ENCODE measurements around the gene XIRP2. TPM values are rescaled to one million over a fixed set of nuclear protein-coding genes. Genes with fewer than 3 reads are reported as not detected.

XIRP2 gene, protein sequence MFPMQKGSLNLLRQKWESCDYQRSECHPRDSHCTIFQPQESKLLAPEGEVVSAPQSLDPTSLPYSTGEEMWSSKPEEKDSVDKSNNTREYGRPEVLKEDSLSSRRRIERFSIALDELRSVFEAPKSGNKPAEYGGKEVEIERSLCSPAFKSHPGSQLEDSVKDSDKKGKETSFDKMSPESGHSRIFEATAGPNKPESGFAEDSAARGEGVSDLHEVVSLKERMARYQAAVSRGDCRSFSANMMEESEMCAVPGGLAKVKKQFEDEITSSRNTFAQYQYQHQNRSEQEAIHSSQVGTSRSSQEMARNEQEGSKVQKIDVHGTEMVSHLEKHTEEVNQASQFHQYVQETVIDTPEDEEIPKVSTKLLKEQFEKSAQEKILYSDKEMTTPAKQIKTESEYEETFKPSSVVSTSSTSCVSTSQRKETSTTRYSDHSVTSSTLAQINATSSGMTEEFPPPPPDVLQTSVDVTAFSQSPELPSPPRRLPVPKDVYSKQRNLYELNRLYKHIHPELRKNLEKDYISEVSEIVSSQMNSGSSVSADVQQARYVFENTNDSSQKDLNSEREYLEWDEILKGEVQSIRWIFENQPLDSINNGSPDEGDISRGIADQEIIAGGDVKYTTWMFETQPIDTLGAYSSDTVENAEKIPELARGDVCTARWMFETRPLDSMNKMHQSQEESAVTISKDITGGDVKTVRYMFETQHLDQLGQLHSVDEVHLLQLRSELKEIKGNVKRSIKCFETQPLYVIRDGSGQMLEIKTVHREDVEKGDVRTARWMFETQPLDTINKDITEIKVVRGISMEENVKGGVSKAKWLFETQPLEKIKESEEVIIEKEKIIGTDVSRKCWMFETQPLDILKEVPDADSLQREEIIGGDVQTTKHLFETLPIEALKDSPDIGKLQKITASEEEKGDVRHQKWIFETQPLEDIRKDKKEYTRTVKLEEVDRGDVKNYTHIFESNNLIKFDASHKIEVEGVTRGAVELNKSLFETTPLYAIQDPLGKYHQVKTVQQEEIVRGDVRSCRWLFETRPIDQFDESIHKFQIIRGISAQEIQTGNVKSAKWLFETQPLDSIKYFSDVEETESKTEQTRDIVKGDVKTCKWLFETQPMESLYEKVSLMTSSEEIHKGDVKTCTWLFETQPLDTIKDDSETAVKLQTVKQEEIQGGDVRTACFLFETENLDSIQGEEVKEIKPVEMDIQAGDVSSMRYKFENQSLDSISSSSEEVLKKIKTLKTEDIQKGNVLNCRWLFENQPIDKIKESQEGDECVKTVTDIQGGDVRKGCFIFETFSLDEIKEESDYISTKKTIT (N-terminal part only)
- 0.29 TPM for polyA plus RNA-seq (2013, experiment 1 of 2; ENCODE audit: insufficient read length)
- 0.19 TPM for polyA plus RNA-seq (2013, experiment 2 of 2; ENCODE audit: insufficient read length)

- no peak for DNase-seq
These were observed at the start of gene XIRP2 for GRCh38 chr2:166888180-166888579. TSS of gene XIRP2 (plus strand) at chr2:166888480. CDS start at chr2:166903483, 15,003 bp downstream.

- DNase-seq, result no peak
These were observed 47.1 kb upstream of the XIRP2 start for GRCh38 chr2:166841152-166841551.

GRCh38 chr2:166841679-166842078, 46.6 kb upstream of the XIRP2 start:
- DNase-seq, result no peak

DNA sequence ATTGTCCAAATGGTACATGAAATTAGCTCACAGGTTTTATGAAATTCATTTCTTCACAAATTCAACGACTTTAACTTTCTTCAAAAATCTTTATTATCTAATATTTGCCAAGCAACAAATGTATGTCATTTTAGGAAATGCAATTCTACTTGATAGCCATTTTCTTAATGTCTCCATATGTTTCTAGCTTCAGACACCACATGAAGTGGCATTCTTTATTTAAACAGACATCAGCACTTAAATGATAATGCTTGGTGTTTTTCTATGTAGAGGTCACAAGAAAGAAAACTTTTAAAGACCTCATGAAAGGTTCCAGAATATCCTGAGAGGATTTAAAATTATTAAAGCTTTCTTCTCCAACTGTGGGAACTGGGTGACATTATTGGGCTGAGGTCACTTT, 44.2 kb upstream of the XIRP2 start:
- no peak for DNase-seq

- DNase-seq, result no peak
These were observed 25.7 kb upstream of the XIRP2 start for GRCh38 chr2:166862468-166863132.

- DNase-seq, result no peak
These were observed 20.3 kb upstream of the XIRP2 start for GRCh38 chr2:166867874-166868514.

DNA sequence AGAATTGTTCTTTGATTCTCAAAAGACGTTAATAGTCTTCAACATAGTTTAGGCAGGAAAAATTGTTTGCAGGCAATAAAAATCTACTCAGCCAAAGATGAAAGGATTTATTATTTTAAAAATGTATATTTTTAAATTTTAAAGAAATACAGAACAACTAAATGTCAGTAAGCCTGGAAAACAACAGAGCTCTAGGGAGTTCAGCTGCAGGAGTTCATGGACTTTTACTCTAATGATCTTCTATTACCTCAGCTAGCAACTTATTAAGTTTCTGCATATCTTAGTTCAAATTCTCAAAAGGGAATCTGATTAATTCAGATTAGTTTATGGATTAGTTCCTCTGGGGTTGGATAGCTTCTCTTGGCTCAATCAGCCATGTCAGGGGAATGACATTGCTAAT, 17.9 kb upstream of the XIRP2 start:
- no peak for DNase-seq

DNA sequence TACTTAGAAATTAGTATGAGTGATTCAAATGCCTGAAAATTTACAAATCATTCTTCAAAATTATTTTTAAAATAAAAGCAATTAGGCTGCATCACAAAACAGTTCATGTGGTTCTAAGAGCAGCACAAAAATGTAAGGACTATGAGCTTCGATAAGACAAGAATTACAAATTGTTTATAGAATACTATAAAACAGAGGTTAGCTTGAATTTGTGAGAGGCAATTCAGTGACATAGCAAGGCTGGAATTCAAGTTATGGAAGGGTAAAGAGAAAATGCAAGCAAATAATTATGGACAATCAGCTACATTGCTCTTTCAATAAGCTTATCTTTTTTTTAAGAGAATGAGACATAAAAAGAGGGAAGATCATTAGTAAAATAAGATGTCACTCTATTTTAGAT, 7.1 kb upstream of the XIRP2 start:
- peak; percentile 3 for DNase-seq

DNA sequence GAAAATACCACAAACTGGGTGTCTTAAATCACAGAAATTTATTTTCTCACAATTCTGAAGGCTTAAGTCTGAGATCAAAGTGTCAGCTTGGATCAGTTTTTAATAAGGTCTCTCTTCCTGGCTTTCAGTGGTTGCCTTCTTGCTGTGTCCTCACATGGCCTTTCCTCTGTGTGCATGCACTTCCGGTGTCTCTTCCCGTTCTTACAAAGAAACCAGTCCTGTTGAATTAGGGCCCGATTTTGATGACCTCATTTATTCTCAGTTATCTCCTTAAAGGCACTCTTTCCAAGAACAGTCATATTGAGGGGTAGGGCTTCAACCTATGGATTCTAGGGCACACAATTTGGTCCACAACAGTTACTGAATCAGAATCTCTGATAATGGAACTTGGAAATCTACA, 5.4 kb upstream of the XIRP2 start:
- peak; percentile 5 for DNase-seq

DNA sequence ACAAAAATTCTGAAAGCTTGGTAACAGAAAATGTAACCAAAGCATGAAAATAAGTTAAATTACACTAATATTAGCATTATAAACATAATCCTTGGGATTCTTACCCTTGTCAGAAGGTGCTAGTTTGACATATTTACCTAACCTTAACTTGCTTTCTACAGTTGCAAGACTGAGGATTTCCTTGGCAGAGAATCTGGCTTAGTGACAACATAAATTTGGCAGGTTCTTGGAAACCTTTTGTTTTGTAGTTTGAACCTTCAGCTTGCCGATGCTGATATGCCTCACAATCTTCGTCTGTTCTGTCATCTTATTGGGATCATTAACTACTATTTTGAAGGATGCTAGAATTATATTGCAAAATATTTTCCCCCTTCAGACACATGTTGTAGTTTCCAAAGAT, 3.4 kb downstream of the XIRP2 start:
- no peak for DNase-seq

DNA sequence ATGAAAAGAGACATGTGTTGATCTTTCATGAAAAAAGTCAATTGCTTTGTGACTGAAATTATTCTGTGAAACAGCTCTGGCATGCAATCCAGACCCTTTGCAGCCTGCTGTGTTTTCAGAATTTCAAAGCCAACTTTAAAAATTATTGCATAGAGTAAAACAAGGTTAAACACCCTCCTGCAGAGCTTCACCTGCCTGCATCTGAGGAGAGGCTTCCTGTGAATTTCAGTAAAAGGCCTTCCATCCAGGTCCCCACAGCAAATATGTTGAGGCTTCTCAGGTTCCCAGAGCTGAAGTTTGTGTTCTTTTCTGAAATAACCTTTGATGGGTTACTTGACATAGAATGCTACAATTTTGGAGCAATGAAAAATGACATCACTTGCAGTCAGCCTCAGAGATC, 4.1 kb downstream of the XIRP2 start:
- no peak for DNase-seq

DNA sequence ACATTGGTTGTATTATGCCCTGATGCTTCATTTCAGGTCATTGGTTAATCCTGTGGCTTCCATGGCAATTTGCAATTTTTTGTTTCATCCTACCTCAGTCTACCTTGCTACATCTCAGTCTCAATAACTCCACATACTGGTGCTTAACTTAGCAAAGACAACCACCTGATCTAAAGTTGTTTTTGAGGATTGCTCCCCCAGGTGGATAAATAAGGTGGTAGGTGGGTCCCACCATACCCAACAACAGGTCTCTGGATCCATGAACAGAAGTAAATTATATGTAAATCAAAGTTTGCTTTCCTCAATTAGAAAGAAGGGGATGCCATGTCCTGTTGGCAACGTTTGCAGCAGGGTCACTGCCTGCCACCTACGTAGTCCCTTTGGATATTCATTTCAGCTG, 7.0 kb downstream of the XIRP2 start:
- DNase-seq, result no peak

DNA sequence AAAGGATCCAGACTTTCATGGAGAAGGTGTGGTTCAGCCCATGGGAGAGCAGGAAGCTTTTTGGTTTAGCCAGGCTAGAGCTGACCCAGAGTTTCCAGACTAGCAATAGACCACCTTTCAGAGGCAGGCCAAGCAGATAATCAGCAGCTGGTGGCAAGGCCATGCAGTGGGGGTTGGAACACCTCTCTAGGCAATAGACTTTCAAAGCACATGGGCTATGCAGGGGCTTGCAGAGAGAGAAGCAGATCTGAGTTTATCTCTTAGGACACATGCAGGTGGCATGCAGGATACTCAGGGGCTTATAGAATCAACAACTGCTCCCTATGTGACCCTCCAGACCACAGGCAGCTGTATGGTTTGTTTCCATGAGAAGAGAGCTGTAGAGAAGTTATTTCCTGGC, 9.4 kb downstream of the XIRP2 start:
- DNase-seq, result no peak

DNA sequence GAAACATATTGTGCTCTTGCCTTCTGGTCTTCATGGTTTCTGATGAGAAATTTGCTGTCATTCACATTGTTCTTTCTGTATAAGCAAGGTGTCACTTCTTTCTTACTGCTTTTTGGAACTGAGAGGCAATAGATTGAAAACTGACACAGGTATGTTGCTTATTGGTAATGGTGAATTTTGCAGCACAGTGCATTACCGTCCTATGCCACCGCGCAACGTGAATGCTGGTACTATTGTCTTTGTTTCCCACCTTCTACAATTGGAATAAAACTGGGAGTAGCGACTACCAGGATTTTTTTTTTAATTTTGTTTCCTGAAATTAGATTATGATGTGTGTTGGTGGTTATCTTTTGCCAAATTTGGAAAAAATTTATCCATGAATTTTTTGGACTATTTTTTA, 11.4 kb downstream of the XIRP2 start:
- no peak for DNase-seq

- peak; percentile 11 for DNase-seq
These were observed 12.4 kb downstream of the XIRP2 start for GRCh38 chr2:166900700-166901099.

DNA sequence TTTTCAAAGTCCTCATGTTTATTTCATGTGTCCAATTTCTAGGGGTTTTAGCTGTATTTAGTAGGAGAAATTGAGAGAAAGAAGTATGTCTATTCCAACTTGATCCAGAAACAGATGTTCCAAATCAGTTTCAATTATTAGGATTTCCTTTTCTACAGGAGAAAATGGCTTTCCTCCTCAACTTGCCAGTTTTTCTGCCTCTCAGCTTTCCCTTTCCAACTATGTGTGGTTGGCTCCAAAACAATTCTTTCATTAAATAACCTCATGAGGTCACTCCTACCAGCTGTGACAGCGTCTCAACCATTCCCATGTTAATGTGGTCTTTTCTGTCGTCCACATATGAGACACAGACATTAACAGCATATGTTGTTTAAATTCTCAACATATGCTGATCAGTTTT, 13.1 kb downstream of the XIRP2 start:
- DNase-seq, result no peak

GRCh38 chr2:166916987-166917386, 28.7 kb downstream of the XIRP2 start:
- no peak for DNase-seq

GRCh38 chr2:166917415-166917814, 29.1 kb downstream of the XIRP2 start:
- DNase-seq, result no peak

GRCh38 chr2:166921261-166921896, 33.1 kb downstream of the XIRP2 start:
- no peak for DNase-seq

DNA sequence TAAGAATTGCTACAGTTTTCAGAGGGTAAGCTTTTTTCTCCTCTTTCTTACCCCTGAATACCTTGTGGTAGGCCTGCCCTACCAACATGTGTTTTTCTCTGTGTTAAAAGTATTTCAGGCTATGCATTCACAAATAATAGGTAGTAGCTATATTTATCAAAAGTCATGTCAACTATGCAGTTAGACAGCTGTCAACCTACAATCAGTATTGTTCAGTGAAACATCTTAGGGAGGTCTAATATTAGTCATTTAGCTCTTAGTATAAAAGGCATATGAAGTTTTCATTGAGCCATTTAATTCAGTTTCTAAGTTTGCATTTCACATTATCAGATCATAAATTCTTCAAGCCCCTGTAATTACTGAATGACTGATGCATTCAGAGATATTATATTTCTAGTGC, 36.7 kb downstream of the XIRP2 start:
- DNase-seq, result no peak

GRCh38 chr2:166926657-166927056, 38.4 kb downstream of the XIRP2 start:
- DNase-seq, result no peak
